ENCODE data around the gene BACE1. TPM values are rescaled to one million over a fixed set of nuclear protein-coding genes. Genes with fewer than 3 reads are reported as not detected.

The BACE1 gene
- total RNA-seq, 1 experiment from 2014 or later = 10.2 TPM

GRCh38 chr11:117334896-117335295 lies 18.8 kb upstream of the BACE1 start:
- no peaks in the 10 kb centered on the region for H3K79me2 ChIP-seq (ENCODE audit: insufficient read depth, low read length)
- peaks cover 0 to 14% (median 11%) of the 10 kb centered on the region in 3 experiments; a peak in 5 of 7 replicates for H3K36me3 Mint-ChIP-seq (ENCODE audit: insufficient read depth in 1 of 3, low read depth in 3 of 3)
- no peak overlapping the region for H3K27ac Mint-ChIP-seq
- H3K4ac ChIP-seq (ENCODE audit: low read depth, low read length) = no peak overlapping the region
- no peak overlapping the region for H3K27ac ChIP-seq (ENCODE audit: insufficient read length, low read depth, low read length)
- no peak overlapping the region for H2AK5ac ChIP-seq (ENCODE audit: insufficient read length, low read length)
- H3K56ac ChIP-seq (ENCODE audit: insufficient read length, low read depth, low read length) = no peak overlapping the region
- no CpG with 5 or more reads among the region's 6 CpGs for WGBS (ENCODE audit: extremely low coverage, insufficient read length, low lambda C conversion rate)
- no peak overlapping the region for H2BK5ac ChIP-seq (ENCODE audit: insufficient read length, low read length)
- no peaks in the 10 kb centered on the region for H4K20me1 ChIP-seq (ENCODE audit: control insufficient read depth, insufficient read depth, insufficient read length)
- no peak overlapping the region for H3T11ph ChIP-seq (ENCODE audit: low read length)
- no peak overlapping the region for H4K5ac ChIP-seq (ENCODE audit: insufficient read length, low read depth, low read length)
- no peak overlapping the region for H3K23ac ChIP-seq (ENCODE audit: insufficient read length, low read depth, low read length)
- H3K27me3 Mint-ChIP-seq (ENCODE audit: low read depth) = no peaks in the 10 kb centered on the region
- H4K91ac ChIP-seq (ENCODE audit: insufficient read length, low read depth, low read length) = no peak overlapping the region
- no peak overlapping the region for H3K9ac ChIP-seq (ENCODE audit: extremely low read depth, insufficient read length, low read length)
- H3K23me2 ChIP-seq (ENCODE audit: insufficient read length, low read depth, low read length, poor library complexity, severe bottlenecking) = no peaks in the 10 kb centered on the region
- H3K4me1 Mint-ChIP-seq = no peaks in the 10 kb centered on the region
- no peak overlapping the region for H2AFZ ChIP-seq (ENCODE audit: low read length)
- DNase-seq = no peak
- no peaks in the 10 kb centered on the region for H3K9me3 Mint-ChIP-seq
- H3K79me1 ChIP-seq (ENCODE audit: insufficient read depth, low read depth, low read length, poor library complexity, severe bottlenecking) = no peaks in the 10 kb centered on the region
- no peak for TF ChIP-seq CTCF (conservative IDR thresholded peaks at IDR 0.05)
- no peak overlapping the region for H2BK120ac ChIP-seq (ENCODE audit: low read depth, low read length, poor library complexity, severe bottlenecking)
- no peaks in the 10 kb centered on the region for H3K9me3 ChIP-seq (ENCODE audit: control insufficient read depth, low read depth, low read length)
- H3K4me1 ChIP-seq (ENCODE audit: insufficient read depth, low read length) = no peaks in the 10 kb centered on the region
- H3K27me3 ChIP-seq (ENCODE audit: insufficient read depth, low read length) = no peaks in the 10 kb centered on the region
- H3K14ac ChIP-seq (ENCODE audit: insufficient read depth, low read length) = no peak overlapping the region
- H2BK12ac ChIP-seq (ENCODE audit: insufficient read length, low read depth, low read length) = no peak overlapping the region
- H4K8ac ChIP-seq (replicated peaks; ENCODE audit: insufficient read length, low read depth, low read length) = no peak overlapping the region
- H3K4me2 ChIP-seq (ENCODE audit: insufficient read depth, insufficient read length, low read length) = no peak overlapping the region
- H2BK20ac ChIP-seq (ENCODE audit: low read depth, low read length, poor library complexity, severe bottlenecking) = no peak overlapping the region
- H2BK15ac ChIP-seq (ENCODE audit: low read depth, low read length) = no peak overlapping the region
- no peak overlapping the region for H3K18ac ChIP-seq (ENCODE audit: insufficient read length, low read depth, low read length)
- H3K4me3 Mint-ChIP-seq = no peak overlapping the region
